ENCODE data around the gene SCGB1A1.

DNA sequence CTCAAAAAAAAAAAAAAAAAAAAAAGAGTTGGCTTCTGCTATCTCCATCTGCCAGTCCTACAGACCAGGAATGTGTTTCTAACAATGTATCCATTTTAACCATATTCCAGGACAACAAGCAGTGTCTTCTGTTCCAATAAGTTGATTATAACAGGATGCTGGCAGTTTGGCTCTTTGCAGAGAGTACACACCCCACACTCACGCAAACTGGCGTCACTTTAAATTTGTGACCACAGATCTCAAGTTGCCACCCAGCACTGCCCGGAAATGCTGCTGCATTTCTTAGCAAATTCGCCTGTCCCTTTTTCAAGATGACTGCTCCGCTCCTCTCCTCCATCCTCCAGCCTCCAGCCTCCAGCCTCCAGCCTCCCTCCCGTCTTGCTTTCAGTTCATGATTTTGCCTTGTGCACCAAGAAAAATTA is 44.3 kb downstream of the SCGB1A1 start:
- TF ChIP-seq, protein P1, sequence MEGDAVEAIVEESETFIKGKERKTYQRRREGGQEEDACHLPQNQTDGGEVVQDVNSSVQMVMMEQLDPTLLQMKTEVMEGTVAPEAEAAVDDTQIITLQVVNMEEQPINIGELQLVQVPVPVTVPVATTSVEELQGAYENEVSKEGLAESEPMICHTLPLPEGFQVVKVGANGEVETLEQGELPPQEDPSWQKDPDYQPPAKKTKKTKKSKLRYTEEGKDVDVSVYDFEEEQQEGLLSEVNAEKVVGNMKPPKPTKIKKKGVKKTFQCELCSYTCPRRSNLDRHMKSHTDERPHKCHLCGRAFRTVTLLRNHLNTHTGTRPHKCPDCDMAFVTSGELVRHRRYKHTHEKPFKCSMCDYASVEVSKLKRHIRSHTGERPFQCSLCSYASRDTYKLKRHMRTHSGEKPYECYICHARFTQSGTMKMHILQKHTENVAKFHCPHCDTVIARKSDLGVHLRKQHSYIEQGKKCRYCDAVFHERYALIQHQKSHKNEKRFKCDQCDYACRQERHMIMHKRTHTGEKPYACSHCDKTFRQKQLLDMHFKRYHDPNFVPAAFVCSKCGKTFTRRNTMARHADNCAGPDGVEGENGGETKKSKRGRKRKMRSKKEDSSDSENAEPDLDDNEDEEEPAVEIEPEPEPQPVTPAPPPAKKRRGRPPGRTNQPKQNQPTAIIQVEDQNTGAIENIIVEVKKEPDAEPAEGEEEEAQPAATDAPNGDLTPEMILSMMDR (IDR thresholded peaks at IDR 0.05; ENCODE audit: low read depth, low read length, missing input control): no peak
- TF ChIP-seq, protein P2, sequence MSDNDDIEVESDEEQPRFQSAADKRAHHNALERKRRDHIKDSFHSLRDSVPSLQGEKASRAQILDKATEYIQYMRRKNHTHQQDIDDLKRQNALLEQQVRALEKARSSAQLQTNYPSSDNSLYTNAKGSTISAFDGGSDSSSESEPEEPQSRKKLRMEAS (IDR thresholded peaks at IDR 0.05): no peak
- TF ChIP-seq, protein P3, sequence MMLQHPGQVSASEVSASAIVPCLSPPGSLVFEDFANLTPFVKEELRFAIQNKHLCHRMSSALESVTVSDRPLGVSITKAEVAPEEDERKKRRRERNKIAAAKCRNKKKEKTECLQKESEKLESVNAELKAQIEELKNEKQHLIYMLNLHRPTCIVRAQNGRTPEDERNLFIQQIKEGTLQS (IDR thresholded peaks at IDR 0.05): no peak
- TF ChIP-seq FOXA1 (IDR thresholded peaks at IDR 0.05) (no peak), YY1 (IDR thresholded peaks at IDR 0.05) (no peak)

Data from liver (tissue), 3 donors.